Thoracic aorta (tissue), 2 donors: ENCODE data around the gene EMX2. TPM values are rescaled to one million over a fixed set of nuclear protein-coding genes. Genes with fewer than 3 reads are reported as not detected.

Source experiments
- ATAC-seq: fragments of 150-250 bp; one replicate; pipeline ENCODE4 v1.8.0; 2017; ENCODE audit warnings: low read depth; ENCODE audit not compliant: insufficient number of reproducible peaks, low FRiP score
- DNase-seq: peaks from one replicate; pipeline ENCODE4 v3.0.0-alpha.2; 2020; ENCODE audit warnings: low spot score
- H3K27ac ChIP-seq, 2 donors: fragments of 200-600 bp; sonication (generic); 1 replicate in 1 of 2; 2 replicates in 1 of 2; pipeline ENCODE4 v1.5.1; 2016; ENCODE audit warnings: mild to moderate bottlenecking in 2 of 2, moderate library complexity in 2 of 2
- H3K27me3 ChIP-seq: fragments of 200-600 bp; sonication (generic); replicated peaks from 2 replicates; pipeline ENCODE4 v1.6.0; 2016; ENCODE audit warnings: mild to moderate bottlenecking; ENCODE audit not compliant: insufficient read depth
- H3K36me3 ChIP-seq: fragments of 200-600 bp; sonication (generic); one replicate; pipeline ENCODE4 v1.5.1; 2016
- H3K4me1 ChIP-seq, 2 donors: fragments of 200-600 bp; sonication (generic); 1 replicate in 1 of 2; 2 replicates in 1 of 2; pipeline versions ENCODE4 v1.5.1 to v1.6.0; 2016; ENCODE audit warnings: low read depth in 2 of 2, mild to moderate bottlenecking in 1 of 2; ENCODE audit not compliant: control insufficient read depth in 1 of 2
- H3K4me3 ChIP-seq: fragments of 200-600 bp; sonication (generic); 2 replicates; pipeline ENCODE4 v1.5.1; 2016; ENCODE audit warnings: mild to moderate bottlenecking
- H3K9me3 ChIP-seq: fragments of 200-600 bp; sonication (generic); 2 replicates; pipeline ENCODE4 v1.5.1; 2016
- CTCF ChIP-seq: fragments of 200-600 bp; sonication (generic); IDR thresholded peaks from one replicate; pipeline ENCODE4 v1.5.1; 2019; ENCODE audit warnings: antibody characterized with exemption
- total RNA-seq, 2 donors: library from RNA; depleted of rRNA; stranded (reverse); fragments of >200 nt; gene quantifications; one replicate each; pipeline versions ENCODE4 v1.1.0 to v1.2.3, GENCODE V29; 2016

The EMX2 gene
- total RNA-seq: not detected

GRCh38 chr10:117542706-117543224, at the start of gene EMX2:
TSS of gene EMX2 (plus strand) at chr10:117542746. CDS start at chr10:117543268, 522 bp downstream.
- Histone ChIP-seq H3K27ac (no peak within 1 kb of the TSS), H3K4me3 (peak within 1 kb of the TSS; percentile 65), H3K36me3 (no peaks in the 10 kb centered on the region), H3K4me1 (peaks cover 25 to 31% of the 10 kb centered on the region in 2 donors), H3K9me3 (no peaks in the 10 kb centered on the region), H3K27me3 (peaks cover 28% of the 10 kb centered on the region)
- ATAC-seq (no peak), DNase-seq (no peak)
- no peak for TF ChIP-seq CTCF

DNA sequence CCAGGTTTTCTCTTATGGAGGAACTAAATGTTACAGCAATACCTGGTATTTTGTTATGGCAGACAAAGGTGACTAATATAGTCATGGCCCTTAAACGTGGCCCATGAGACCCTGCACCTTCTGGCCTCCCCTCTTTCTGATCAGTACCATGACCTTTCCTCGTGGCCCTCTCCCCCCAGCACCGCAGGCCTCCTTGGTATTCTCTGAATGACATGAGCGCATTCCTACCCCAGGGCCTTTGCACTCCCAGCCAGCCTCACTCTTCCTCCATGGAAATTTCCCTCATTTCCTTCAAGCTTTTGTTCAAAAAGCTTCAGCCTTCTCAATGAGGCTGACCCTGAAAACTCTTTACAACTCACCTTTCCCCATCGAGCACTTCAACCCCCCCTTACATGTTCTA, 46.5 kb upstream of the EMX2 start:
- no peak for ATAC-seq
- peaks cover 4% of the 10 kb centered on the region for H3K9me3 ChIP-seq
- DNase-seq: no peak
- no peak for TF ChIP-seq CTCF
- H3K27ac ChIP-seq: no peak overlapping the region
- H3K4me1 ChIP-seq: no peaks in the 10 kb centered on the region
- no peaks in the 10 kb centered on the region for H3K36me3 ChIP-seq
- H3K27me3 ChIP-seq: no peaks in the 10 kb centered on the region
- H3K4me3 ChIP-seq: no peak overlapping the region

DNA sequence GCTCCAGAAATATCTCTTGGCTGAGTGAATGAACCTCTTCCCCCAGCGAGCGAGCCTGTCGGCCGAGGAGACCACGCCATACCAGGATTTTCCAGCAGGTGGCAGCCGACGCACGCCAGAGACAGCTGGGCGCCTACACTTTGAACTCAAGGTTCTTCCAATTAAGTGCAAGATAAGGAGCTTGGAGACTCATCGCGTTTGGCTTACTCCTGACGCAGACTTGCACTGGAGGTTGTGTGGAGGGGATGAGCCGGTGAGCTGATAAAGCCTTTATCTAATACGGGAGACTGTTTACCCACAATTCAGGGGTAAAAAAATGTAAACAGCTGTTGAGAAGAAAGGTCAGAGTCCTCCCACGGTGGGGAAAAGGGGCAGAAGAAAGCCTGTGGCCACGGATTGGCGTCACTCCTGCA, 45.9 kb upstream of the EMX2 start:
- peak; percentile 92 for TF ChIP-seq CTCF
- H3K27me3 ChIP-seq: no peaks in the 10 kb centered on the region
- no peak overlapping the region for H3K4me3 ChIP-seq
- ATAC-seq: no peak
- no peak overlapping the region for H3K27ac ChIP-seq
- DNase-seq: peak; percentile 15
- no peaks in the 10 kb centered on the region for H3K4me1 ChIP-seq
- H3K36me3 ChIP-seq: no peaks in the 10 kb centered on the region
- peaks cover 4% of the 10 kb centered on the region for H3K9me3 ChIP-seq

DNA sequence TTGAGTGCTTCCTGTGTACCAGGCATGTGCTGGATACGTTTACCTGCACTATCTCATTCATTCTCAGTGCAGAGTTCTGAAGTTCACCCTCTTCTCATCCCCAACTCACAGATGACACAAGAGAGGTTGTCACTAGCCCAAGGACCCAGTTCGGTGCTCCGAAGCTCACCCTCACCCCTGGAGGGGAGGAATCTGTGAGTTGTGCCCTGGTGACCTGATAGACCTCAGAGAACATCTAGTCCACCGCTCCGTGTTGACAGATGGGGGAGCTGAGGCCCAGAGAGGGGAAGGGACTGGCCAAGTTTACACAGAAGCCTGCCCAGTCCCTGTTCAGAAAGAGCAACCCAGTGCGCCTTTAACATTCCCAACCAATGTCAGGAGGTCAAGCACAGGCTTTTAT, 44.8 kb upstream of the EMX2 start:
- DNase-seq (no peak), ATAC-seq (no peak)
- Histone ChIP-seq H3K27me3 (no peaks in the 10 kb centered on the region), H3K27ac (no peak overlapping the region), H3K9me3 (peaks cover 4% of the 10 kb centered on the region), H3K36me3 (no peaks in the 10 kb centered on the region), H3K4me3 (no peak overlapping the region), H3K4me1 (no peaks in the 10 kb centered on the region)
- no peak for TF ChIP-seq CTCF

DNA sequence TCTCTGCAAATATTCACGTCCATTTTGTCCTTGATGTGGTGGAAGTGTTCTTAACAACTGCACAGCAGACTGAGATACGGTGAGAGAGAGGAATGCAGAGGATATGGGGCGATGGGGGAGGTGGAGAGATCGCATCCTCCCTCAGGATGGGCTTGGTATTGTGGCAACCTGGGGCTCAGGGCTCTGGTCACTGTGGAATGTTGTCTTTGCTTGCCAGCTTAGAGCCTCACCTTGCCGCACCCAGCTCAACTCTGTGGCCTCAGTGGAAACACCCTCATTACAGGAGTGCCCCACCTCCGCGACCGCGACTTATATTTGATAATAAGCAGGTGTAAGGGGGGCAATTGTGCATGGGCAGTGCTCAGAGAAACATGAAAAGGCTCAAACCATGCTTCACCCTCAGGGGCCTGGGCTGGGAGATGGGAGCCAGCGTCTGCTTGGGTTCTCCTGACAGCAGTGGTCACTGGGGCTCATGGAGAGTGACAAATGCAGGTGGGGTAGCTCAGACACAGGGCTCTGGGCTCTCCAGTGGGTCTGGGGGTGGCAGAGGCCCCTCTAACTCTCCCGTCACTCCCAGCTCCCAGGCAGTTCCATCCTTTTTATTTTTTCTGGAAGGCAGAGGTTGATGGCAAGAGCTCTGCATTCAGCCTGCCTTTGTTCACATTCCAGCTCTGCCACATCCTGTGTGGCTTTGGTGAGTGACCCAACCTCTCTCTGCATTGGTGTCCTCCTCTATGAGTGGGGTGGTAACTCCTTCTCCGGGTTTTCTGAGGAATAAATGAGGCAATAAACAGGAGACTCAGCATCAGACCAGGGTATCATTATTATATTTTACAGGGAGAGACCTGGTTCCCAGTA, 43.1 kb upstream of the EMX2 start:
- H3K4me1 ChIP-seq: no peaks in the 10 kb centered on the region
- TF ChIP-seq CTCF: no peak
- H3K27me3 ChIP-seq: no peaks in the 10 kb centered on the region
- H3K36me3 ChIP-seq: no peaks in the 10 kb centered on the region
- H3K27ac ChIP-seq: no peak overlapping the region
- peaks cover 4% of the 10 kb centered on the region for H3K9me3 ChIP-seq
- H3K4me3 ChIP-seq: no peak overlapping the region
- DNase-seq (no peak), ATAC-seq (no peak)
